NCI-H1105 treated with DMSO at 0.1 percent for 48 hours (cell line): ENCODE measurements around the gene HSPA1B.
"Not testable (repeated sequence)": the region's sequence is repeated elsewhere in the genome, so short reads cannot be mapped to it uniquely, and the experiment has no call there.

ENCODE experiments used
- DNase-seq: peaks from one replicate; lab custom pipeline; 2025; lab: John Stamatoyannopoulos, UW

The HSPA1B gene

GRCh38 chr6:31797588-31797987 is 29.9 kb upstream of the HSPA1B start:
- no peak for DNase-seq

GRCh38 chr6:31799781-31800180 is 27.8 kb upstream of the HSPA1B start:
- DNase-seq, result no peak

GRCh38 chr6:31801031-31801927 is 26.3 kb upstream of the HSPA1B start:
- DNase-seq, result not testable (repeated sequence)

GRCh38 chr6:31805939-31806469 is 21.5 kb upstream of the HSPA1B start:
- no peak for DNase-seq

GRCh38 chr6:31806470-31807272 is 20.9 kb upstream of the HSPA1B start, which contains the start of gene LSM2:
TSS of gene LSM2 (minus strand) at chr6:31806966. CDS start at chr6:31806757, 209 bp downstream.
- DNase-seq, result peak; percentile 96

- DNase-seq, result not testable (repeated sequence)
These were observed 18.9 kb upstream of the HSPA1B start for GRCh38 chr6:31808599-31808998.

- no peak for DNase-seq
These were observed 15.9 kb upstream of the HSPA1B start for GRCh38 chr6:31811645-31812044.

- DNase-seq, result no peak
These were observed 14.1 kb upstream of the HSPA1B start for GRCh38 chr6:31813465-31813849.

- peak; percentile 96 for DNase-seq
These were observed 12.9 kb upstream of the HSPA1B start for GRCh38 chr6:31814677-31815024.

- peak; percentile 96 for DNase-seq
These were observed 12.3 kb upstream of the HSPA1B start, which contains the start of the genes HSPA1A and HSPA1L for GRCh38 chr6:31815025-31815838. TSS of gene HSPA1A (plus strand) at chr6:31815543. CDS start at chr6:31815757, 214 bp downstream. TSS of gene HSPA1L (minus strand) at chr6:31815283. CDS start at chr6:31811972, 3,311 bp downstream.

GRCh38 chr6:31817133-31817928 is 10.2 kb upstream of the HSPA1B start:
- not testable (repeated sequence) for DNase-seq

GRCh38 chr6:31817929-31818511 is 9.5 kb upstream of the HSPA1B start:
- DNase-seq, result not testable (repeated sequence)

- DNase-seq, result no peak
These were observed 7.7 kb upstream of the HSPA1B start for GRCh38 chr6:31819871-31820299.

- not testable (repeated sequence) for DNase-seq
These were observed 7.1 kb upstream of the HSPA1B start for GRCh38 chr6:31820399-31820798.

GRCh38 chr6:31821301-31822035 is 6.1 kb upstream of the HSPA1B start:
- DNase-seq, result peak; percentile 31

GRCh38 chr6:31822036-31822821 is 5.3 kb upstream of the HSPA1B start:
- no peak for DNase-seq

- DNase-seq, result not testable (repeated sequence)
These were observed 3.8 kb upstream of the HSPA1B start for GRCh38 chr6:31823592-31824196.

- no peak for DNase-seq
These were observed 2.0 kb upstream of the HSPA1B start for GRCh38 chr6:31825553-31825952.
